Activated CD4-positive, alpha-beta T cell treated with anti-CD3 and anti-CD28 coated beads, Interleukin-10, Interleukin-2, amounts not matched to agents 100 ng/mL and 50 ng/mL, durations not matched to agents 16 hours and 8 hours (primary cell): ENCODE results near the gene TEX51.

Source experiments
- DNase-seq: peaks from one replicate; pipeline ENCODE4 v3.0.0-alpha.2; 2020

The TEX51 gene

DNA sequence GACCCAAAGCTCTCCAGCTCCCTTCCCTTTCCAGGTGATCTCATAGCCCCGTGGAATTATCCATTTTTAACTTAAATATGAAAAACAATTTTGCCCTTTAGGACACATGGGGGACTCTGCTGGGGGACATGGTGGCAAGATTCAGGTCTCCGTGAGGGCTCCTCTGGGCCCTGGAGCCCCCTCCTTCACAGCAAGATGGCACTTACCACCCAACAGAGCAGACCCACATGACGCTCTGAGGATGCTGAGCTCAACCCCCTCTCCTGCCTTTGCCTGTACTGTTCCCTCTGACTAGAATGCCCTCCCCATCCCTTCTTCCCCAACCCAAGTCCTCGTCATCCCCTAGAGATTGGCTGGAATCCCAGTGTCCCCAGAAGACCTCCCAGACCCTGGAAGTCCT, 17.2 kb downstream of the TEX51 start:
- DNase-seq = no peak

DNA sequence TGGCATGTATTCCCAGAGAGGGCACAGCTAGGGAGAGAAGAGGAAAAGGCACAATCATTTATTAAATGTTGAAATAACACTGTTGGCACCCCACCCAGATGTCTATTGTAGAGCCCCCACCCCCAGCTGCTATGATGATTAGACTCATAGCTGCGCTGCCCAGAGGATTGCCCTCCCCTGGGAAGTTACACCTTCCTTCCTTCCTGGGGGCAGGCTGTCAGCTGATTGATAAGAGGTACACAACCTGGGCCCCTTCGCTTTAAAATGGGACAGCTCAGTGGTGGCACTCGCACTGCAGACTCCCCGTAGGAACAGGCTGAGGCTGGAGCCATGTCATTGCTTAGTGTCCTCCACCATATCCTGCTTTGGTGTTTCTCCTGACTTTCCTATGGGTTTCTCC, 18.1 kb downstream of the TEX51 start:
- DNase-seq = no peak

DNA sequence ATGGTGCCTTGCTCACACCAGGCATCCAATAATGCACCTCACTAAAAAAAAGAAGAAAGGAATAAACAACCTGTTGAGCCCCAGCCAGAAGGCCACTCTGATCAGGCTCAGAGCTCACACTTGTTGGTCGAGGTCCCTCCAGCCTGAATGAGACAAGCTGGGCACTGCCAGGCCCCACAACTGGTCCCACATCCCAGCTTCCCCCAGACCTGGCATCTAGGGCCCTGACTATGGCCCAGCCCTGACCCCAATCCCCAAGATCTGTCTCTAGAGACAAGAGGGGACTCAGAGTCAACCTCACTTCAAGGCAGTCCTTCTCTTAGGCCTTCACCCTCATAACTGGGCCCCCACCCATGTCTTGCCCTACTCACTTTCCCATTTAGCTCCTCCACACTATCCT, 22.4 kb downstream of the TEX51 start:
- no peak for DNase-seq

DNA sequence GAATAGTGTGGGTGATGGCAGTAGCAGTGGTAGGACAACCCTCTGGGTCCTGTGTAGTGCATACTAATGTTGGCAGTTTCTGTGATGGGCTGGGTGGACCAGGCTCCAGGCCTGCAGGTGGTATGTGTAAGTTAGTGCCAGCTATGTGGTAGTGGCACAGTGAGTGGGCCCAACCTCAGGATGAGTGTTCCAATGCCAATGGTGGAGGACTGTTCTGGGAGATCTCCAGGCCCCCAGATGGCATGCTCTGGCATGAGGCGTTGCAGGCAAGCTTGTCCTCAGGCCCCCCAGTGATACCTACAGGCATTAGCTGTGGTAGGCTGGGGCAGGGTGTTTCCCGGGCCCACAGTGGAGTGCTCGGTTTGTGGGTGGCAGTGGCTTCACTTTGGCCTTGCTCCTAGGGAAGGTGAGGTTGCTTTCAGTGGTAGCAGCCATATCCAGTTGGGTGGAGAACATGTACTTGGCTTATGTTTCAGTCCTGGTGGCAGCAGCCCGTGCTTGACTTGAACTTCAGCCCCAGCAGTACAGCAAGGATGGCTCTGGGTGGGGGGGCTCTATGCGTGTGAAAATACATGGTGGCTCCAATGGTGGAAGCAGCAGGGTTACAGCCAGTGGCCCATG, 32.4 kb downstream of the TEX51 start:
- DNase-seq = no peak

DNA sequence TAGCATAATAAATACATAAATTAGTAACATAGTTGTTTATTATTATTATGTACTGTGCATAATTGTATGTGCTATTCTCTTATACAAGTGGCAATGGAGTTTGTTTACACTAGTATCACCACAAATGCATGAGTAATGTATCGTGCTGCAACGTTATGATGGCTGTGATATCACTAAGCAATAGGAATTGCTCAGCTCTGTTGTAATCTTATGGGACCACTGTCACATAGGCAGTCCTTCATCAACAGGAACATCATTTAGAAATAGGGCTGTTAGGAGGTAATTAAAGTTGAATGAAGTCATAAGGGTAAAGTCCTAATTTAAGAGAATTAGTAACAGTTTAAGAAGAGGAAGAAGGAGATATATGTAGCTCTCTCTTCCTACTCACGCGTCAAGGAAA, 33.8 kb downstream of the TEX51 start:
- DNase-seq = no peak

DNA sequence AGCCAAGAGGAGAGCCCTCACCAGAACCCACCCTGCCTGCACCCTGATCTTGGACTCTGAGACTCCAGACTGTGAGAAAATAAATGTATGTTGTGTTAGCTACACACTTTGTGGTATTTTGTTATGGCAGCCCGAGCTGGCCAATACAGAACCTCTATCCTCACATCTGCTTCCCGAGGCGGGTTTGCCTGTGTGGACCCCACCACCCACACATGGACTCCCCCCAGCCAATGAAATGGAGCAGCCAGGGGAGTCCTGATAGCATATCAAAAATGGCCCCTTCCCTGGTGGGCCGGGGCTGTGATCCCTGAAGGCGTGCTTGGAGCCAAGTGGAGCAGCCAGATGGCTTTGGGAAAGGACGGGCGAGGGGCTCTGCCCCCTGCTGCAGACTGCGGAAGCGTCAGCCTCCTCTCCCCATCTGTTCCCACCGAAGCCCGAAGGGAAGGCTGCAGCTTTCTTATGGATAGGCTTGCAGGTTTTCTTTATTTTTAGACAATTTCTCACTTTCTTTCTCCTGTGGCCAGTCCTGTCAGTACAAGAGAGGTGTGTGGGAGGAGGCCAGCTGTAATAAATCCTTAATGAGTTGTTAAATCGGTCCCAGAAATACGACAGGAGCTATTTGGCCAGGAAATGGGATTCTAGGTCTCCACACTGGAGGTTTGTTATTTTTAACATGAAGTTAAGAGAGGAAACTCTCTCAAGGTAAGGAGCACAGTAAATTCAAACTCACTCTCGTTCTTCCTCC, 34.4 kb downstream of the TEX51 start:
- DNase-seq = no peak

DNA sequence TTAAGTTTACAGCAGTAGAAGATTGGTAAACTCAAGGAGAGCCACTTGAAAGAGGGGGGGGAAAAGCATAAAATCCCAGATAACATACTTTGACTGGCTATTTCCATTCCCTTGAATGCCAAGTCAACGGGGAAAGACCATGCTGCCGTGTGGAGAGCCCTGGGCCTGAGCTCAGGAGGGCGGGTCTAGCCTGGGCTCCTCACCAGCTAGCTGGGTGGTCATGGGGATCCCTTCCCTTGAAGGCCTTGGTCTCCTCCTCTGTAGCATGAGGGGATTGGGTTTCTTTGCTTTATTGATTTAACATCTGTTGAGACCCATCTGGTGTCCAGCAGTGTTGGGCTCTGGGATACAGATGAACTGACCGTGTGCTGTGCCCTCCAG, 35.0 kb downstream of the TEX51 start:
- DNase-seq = no peak

DNA sequence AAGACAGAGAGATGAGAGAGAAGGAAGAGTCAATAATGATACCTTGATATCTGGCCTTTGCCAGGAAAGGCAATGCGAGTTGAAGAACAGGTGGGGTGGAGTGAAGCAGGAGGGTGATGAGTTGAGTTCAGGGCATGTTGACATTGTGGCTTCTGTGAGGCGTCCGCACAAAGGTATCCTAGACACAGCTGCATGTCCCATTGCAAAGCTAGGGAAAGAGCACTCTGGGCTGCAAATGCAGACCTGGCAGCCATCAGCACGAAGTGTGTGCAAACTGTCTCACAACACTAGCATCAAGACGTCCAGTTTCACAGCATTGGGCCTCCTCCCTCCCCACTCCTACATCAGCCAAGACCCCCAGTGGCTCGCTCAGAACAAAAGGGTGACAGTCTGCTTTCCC, 36.1 kb downstream of the TEX51 start:
- DNase-seq = no peak

DNA sequence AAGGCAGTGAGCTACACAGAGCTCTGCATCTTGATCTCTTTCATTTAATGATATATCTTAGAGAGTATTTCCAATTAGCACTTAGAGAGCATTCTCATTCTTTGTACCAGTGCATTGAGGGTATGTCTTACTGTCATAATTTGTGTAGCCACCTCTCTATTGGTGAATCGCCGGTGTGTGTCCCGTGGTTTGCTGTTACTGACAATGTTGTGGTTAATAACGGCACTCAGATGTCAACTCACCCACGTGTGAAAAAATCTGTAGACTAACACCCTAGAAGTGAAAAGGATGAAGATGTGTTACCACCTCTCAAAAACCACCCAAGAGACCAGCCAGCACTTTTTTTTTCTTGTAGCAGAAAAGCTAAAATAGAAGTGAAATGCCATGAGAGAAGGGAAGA, 37.1 kb downstream of the TEX51 start:
- no peak for DNase-seq

DNA sequence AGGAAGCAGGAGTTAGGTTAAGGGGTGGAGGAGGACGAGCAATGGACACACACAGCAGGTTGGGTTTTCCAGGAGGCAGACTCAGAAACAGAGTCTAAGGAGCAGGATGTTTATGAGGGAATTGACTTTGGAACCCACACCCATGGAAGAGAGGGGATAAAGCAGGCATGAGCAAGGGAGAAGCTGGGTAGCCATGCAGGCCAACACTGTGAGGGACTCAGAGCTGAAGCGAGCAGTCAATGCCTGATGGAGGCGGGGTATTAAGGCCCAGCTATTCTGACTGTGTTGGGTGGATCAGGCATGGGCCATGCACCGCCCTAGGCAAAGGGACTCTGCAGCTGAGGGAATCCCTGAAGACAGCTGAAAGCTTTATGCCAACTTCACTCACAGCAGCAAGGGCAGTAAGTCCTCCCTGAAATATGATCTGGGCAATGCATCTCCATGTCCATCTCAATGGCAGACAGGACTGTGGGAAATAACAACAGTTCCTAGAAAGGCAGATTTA, 37.6 kb downstream of the TEX51 start:
- DNase-seq = no peak

DNA sequence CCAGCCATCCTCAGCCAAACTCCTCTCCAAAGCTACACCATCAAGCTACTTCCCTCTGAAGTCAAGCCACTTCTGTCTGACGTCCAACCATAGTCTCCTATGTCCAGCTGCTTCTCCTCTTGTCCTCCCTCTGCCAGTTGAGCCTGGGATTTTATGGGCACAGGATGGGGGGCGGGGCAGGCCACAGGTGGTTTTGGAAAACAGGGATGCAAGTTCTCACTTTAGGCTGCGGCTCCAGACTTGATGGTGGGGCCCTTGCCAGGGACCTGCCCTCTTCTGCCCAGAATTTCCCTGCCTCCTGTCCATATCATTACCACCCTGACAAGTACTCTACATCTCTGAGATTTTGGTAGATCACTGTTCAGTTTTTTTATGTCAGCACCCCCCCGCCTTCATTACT, 41.6 kb downstream of the TEX51 start:
- DNase-seq = no peak

DNA sequence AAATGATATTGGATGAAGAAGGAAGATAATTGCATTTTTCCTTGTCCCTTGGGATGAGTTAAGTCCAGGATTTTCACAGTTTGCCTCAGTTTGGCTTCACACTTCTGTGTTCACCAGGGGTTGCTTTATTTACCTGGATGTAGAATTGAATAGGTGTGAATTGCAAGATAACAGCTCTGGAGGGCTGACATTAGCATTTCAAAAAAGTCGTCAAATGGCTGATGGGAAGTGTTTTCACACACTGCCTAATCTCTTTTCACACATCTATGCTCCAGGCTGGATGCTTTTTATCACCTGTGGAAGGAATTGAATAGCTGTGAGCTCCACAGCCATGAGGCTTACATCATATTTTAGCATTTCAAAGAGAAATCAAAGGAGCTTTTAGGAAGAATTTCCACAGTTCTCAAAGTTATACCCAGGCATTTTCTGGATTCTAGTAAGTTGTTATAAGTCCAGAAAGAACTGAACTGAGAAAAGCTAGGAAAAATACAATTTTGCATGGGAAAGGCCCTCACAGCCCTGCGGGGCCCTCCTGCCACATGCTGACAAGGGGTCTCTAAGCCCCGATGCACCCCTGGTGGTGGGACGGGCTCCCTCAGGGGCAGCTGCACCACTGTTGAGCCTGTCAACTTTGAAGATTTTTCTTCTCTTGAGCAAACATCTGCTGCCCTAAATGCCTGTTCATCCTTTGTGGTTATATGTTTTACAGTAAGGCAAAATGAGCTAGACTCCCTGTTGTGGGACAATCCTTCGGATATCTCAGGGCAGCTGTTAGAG, 43.9 kb downstream of the TEX51 start:
- no peak for DNase-seq

DNA sequence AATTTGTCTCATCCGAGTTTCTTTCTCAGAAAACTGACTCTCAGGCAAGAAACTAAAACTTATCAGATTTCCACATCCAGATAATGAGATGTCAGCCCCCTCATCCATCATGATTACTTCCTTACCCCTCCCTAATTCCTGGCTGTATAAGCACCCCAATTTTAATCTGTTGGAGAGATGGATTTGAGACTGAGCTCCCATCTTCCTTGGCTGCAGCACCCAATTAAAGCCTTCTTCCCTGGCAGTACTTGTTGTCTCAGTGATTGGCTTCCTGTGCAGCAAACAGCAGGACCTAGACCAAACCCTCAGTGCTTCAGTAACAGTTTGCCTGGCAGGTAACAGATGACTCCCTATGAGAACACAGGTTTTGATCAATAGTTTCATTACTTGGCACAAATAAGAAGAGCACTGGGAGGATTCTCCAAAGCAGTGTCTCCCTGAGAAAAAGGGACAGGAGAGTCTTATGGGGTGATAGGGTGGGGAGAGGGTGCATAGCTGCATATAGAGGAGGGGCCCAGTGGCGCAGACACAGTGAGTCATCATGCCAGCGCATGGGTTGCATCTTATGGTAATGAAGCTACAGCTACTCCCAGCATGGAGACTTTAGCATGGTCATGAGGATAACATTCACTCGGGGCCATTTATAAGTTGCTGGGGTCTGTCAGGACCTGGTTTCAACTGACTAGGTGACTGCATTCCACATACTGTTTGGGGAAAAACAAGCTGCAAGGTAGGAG, 45.1 kb downstream of the TEX51 start:
- DNase-seq = no peak

DNA sequence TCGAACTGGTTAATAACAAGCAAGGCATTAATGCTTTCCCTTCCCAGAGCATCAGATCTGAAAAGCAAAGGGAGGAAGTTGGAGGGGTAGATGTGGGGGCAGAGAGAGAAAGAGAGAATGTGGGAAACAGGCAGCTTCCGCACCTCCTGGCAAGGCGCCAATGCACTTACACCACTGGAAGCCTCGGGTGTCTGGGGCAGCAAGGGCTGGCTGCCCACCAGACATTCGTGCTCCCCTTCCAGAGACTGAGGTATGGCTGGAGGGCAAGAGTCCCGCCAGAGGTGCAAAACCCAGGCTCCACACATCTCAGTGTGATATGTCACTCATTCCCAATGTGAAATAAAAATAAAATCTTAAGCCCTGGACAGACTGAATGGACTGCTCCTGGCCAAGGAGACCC, 46.4 kb downstream of the TEX51 start:
- no peak for DNase-seq

DNA sequence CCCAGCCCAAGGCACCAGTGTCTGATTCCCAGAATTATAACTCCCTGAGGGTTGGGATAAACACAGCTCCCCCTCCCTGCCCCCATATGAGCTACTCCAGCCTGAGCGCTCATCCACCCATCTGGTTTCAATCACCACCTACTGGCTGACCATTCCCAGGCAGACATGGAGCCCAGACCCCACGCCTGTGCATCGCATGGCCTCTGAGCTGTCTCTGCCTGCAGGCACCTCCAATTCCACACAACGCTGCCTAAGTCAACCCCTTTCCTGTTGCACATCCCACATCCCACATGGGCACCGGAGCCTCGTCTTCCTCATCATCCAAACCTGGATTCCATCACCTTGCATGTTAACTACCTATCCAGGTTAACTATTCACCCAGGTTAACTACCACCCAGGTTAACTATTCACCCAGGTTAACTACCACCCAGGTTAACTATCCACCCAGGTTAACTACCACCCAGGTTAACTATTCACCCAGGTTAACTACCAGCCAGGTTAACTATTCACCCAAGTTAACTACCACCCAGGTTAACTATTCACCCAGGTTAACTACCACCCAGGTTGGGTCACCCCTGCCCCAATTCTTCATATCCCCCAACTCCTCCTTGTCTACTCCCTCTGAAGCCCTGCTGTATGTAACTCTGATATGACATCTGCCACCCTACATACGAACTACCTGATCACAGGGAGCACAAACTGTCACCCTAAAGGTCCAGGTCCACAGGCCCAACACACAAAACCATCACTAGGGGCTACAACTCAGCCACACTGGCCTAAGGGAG, 47.8 kb downstream of the TEX51 start:
- DNase-seq = no peak

DNA sequence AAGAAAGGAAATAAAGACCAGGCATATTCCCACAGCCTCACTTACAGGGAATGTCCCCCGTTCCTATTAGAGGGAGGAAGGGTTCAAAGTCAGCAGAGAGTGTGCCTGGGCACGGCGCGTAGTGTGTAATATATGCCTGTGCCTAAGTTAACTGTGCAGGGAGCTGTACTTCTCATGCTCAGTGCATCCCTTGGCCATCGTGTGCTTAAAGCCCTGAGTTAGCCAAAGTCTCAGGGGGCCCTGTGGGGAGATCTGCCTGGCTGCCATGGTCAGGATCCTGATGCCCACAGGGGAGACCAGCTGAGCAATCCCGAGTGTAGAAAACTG, 48.4 kb downstream of the TEX51 start:
- no peak for DNase-seq

DNA sequence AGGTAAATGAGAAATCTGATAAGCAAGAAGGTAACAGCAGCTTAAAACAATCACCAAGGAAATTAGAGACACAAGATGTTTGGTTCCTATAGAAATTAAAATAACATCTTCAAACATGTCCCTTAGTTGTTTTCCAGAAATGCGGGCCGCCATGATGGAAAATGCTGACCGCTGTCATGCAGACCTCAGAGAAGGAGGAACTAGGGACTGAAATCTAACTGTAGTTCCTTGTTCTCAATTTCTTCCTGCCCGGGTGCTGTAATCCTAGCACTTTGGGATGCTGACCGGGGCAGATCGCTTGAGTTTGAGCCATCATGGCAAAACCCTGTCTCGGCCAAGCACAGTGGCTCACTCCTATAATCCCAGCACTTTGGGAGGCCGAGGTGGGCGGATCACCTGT, 51.1 kb downstream of the TEX51 start:
- DNase-seq = no peak

DNA sequence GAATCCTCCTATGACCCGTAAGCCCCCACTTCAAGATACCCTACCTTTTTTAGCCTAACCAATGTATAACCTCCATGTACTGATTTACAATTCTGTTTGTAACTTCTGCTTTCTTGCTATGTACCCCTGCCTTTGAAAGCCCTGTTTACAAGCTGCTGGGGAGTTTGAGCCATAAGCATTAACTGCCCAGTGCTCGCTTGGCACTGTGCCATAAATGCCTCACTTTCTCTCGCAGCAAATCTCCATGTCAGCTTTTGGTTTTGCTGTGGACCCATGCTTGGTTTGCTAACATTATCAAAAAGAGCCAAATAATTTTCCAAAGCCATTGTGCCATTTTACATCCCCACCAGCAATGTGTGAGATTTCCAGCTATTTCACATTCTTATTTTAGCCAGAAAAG, 51.8 kb downstream of the TEX51 start:
- DNase-seq = no peak
